Measurements from ENCODE around the gene SOCS6. TPM values are rescaled to one million over a fixed set of nuclear protein-coding genes. Genes with fewer than 3 reads are reported as not detected.
A peak's percentile ranks its signal among the peaks of the same experiment; 100 is the strongest.

SOCS6 gene
- total and polyA plus RNA-seq, 2 of the 13 experiments (the other 11 are each of a cell fraction or from before 2014, with no cell fraction given), result 18.6 to 38.3 TPM

GRCh38 chr18:70377317-70377799 is 88.5 kb downstream of the SOCS6 start (continued):
- TF ChIP-seq ZFP37 (CRISPR knock-in tag; IDR thresholded peaks at IDR 0.05; ENCODE audit: borderline replicate concordance), result no peak
- TF ChIP-seq KMT2A (CRISPR knock-in tag; IDR thresholded peaks at IDR 0.05), result no peak
- TF ChIP-seq NR2F1 (CRISPR knock-in tag; IDR thresholded peaks at IDR 0.05), result no peak
- TF ChIP-seq CBX1 (IDR thresholded peaks at IDR 0.05; ENCODE audit: low read depth), result peak; percentile 2
- TF ChIP-seq ARNT (IDR thresholded peaks at IDR 0.05), result no peak
- TF ChIP-seq KAT8 (CRISPR knock-in tag; IDR thresholded peaks at IDR 0.05), result no peak
- peak; percentile 82 for TF ChIP-seq ZGPAT (CRISPR knock-in tag; IDR thresholded peaks at IDR 0.05)
- TF ChIP-seq, protein P1, sequence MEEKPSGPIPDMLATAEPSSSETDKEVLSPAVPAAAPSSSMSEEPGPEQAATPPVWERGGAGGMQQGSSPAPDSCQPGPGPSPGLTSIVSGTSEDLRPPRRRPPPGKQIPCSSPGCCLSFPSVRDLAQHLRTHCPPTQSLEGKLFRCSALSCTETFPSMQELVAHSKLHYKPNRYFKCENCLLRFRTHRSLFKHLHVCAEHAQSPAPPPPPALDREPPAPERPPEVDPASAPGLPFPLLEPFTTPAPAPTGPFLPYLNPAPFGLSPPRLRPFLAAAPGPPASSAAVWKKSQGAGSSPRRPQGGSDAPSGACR (CRISPR knock-in tag; IDR thresholded peaks at IDR 0.05), result no peak
- TF ChIP-seq ZNF513 (CRISPR knock-in tag; conservative IDR thresholded peaks at IDR 0.05), result no peak
- TF ChIP-seq ZNF773 (CRISPR knock-in tag; IDR thresholded peaks at IDR 0.05; ENCODE audit: borderline replicate concordance), result no peak
- TF ChIP-seq ZNF841 (CRISPR knock-in tag; IDR thresholded peaks at IDR 0.05; ENCODE audit: borderline replicate concordance), result no peak
- TF ChIP-seq, protein P2, sequence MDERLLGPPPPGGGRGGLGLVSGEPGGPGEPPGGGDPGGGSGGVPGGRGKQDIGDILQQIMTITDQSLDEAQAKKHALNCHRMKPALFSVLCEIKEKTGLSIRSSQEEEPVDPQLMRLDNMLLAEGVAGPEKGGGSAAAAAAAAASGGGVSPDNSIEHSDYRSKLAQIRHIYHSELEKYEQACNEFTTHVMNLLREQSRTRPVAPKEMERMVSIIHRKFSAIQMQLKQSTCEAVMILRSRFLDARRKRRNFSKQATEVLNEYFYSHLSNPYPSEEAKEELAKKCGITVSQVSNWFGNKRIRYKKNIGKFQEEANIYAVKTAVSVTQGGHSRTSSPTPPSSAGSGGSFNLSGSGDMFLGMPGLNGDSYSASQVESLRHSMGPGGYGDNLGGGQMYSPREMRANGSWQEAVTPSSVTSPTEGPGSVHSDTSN (CRISPR knock-in tag; IDR thresholded peaks at IDR 0.05), result no peak

Data from HepG2 (cell line).